HG03139 (cell line): Measurements from ENCODE around the gene AFG1L.
"Not testable (repeated sequence)": the region's sequence is repeated elsewhere in the genome, so short reads cannot be mapped to it uniquely, and the experiment has no call there.

Experiments
- ATAC-seq: cut with Tn5 transposase; IDR thresholded peaks from one replicate; pipeline ENCODE4 v1.9.1; 2021; ENCODE audit not compliant: unreplicated experiment

The AFG1L gene

DNA sequence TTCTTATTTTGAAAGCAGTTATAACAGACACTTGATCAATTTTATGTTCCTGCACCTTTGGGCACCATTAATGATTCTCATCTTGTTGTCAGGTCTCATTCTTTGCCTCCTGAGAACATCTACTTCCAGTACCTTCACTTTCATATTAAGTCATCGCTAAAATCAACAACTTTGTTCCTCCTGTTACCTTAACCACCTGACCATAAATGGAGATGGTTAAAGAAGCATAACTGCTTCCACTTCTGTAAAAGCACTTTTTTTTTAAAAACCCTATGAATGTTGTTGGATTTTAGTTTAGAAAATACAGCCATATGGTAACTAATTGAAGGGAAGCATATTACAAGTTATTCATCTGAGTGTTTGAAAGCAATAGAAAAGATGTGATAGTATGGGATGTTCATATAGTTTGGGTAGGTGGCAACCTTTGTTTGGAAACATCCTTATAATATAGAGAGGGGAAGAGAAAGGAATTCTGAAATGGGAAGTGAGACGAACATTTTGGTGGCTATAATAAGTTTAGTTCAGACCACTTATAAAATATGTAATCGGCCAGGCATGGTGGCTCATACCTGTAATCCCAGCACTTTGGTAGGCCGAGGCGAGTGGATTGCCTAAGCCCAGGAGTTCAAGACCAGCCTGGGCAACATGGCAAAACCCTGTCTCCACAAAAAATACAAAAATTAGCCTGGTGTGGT is 53.9 kb downstream of the AFG1L start:
- ATAC-seq, result peak; percentile 86

DNA sequence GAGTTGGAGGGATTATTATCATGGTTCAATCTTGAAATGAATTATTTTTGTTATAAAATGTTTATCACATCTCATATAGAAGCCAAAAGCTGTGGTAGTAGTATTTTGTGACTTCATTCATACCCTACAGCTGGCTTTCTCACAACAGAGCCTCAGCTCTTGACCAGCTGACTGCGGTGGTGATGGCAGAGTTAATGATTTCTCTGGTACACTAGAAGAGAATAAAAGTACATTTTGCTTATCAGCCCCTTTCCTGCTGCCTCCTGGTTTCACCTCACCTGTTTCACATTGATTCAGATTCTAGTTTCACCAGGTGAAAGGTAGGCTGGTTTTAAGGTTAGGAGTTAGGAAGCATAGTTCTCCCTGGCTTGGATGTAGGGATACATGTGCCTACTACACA is 55.7 kb downstream of the AFG1L start:
- ATAC-seq, result peak; percentile 55

DNA sequence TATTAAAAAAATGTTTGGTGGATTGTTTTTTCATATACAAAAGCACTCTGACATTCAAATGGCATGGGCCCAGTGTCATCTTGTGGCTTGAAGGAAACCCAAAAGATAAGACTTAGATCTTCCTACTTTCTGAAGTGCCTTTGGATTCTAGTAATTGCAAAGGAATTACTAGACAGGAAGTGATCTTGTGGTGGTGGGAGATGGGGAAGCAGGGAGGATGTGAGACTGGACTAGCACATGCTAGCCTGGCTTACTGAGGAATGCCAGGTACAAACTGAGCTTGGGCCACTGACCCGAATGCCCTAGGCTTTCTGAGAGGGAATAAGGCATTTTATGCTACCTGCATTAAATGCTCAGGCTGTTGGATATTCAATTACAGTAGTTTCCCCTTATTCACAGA is 59.0 kb downstream of the AFG1L start:
- ATAC-seq, result no peak

DNA sequence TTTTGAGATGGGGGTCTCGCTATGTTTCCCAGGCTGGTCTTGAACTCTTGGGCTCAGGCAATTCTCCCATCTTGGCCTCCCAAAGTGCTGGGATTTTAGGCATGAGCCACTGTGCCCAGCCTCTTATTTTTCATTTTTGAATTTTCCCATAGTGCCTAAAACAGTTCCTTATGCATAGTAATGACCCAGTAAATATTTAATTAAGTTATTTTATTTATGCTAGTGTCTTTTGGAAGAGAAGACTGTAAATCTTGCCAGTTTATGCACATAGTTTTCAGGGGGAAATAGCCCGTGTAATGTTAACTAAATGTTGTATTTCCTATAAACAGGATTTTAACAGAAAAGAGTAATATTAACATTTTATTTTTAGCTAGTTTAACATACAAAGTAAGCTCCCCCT is 60.3 kb downstream of the AFG1L start:
- no peak for ATAC-seq

DNA sequence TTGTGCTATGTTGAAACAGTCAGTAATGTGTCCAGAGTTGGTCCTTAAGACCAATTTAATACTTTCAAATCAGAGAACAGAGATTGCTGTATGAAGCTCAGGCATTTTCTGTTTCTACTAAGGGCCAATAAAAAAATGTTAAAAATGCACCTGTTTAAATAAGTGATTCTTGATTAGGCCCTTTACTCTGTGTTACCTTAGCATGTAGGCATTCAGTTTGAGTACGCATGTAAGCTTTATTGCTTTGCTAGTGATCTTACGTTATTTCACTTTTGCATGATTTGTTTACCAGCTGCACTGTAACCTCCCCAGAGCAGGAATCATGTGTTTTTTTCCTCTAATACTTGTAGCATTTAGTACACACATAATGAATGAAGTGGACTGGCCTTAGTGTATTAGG is 61.0 kb downstream of the AFG1L start:
- no peak for ATAC-seq

DNA sequence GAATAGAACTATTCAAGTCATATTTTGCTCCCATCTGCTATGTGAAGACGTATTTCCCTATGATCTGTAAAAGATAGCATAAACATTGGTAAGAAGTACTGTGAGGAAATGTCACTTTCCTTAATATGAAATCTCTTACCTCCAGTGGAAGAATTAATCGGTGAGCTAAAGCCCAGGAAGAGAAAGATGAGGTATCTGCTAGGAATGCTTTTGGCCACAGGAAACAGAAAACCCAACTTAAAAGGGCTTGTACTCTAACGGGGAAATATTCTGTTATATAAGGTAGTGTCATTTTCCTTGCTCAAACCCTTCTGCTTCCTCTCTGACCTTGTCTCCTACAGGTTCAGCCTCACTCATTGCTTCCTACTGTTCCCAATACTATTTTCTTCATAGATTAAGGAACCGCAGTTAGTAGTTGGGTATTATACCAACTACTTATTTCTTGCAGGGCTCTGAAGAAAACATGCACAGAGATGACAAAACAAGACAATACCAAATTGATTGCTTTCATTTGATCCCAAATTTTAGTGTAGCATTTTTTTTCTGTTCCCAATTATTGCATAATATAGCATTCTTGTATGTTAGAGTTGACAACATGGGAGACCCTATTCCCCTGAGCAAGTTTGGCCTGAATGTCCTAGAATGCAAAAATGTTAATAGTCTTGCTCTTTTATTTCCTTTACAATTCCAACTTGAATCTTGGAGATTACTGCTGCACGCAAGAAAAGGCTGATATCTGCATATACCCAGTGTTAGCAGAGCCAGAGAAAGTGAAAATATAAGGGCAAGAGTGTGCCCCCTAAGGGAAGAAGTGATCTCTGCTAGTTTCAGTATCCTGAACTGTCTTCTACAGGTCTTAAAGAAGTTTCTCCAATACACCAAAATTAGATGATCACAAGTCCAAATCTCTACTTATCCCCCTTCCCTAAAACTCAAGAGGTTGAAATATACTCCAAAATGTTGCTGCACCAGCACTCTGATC is 65.3 kb downstream of the AFG1L start:
- ATAC-seq, result no peak

DNA sequence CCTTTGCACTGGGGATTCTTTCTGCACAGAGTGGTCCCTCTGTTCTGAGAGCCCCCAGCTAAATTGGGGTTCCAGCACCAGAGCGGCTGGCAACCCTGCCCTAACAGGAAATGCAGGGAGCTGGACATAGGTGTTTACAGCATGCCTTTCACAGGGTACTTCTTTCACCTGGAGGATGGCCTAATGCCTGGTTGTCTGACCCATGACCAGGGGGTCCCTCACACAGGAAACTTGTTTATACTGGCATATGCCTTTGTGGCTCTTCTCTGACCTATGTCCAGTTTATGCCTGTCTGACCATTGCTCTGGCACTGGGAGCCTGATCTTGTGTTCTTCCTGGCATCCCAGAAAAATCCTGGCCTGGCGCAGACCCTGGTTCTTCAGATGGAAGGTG is 66.1 kb downstream of the AFG1L start:
- no peak for ATAC-seq

DNA sequence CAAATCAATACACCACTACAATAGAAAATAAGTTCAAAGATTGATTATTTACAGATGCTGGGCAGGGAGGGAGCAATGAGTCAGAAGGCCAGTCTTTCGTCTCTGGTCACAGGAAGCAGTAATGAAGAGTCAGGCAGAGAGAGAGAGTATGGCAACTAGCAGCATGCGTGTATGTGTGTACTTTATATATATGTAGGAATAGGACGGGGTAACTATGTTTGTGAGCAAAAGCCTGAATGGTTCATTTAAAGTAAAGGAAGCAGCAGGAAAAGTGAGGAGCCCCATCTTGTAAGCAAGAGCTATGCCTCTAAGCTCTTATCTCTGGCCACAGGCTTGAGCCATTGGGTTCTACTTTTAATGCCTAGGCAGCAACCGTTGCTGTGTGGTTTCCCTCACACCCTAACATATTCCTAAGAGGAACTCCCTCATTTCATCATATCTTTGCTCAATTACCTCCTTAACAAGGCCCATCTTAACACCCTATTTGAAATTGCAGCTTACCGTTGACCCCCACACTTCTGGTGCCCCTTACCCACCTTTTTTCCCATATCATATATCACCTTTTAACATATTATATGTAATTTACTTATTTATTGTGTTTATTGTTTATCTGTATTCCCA is 66.6 kb downstream of the AFG1L start:
- no peak for ATAC-seq

DNA sequence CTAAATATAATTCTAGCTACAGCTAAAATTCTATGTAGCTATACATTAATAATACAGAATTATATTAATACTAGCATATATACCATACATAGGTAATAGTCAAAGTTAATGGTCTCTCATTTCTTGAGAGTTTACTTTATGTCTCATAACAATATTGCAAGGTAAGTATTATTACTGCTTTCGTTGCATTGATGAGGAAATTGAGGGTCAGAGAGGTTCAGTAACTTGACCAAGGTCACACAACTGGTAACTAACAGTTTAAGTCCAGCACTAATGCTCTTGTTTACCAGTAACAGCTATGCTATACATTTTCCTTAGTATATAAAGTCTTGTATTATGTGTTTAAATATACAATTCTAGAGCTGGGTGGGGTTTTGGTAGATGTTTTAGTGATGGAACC is 67.6 kb downstream of the AFG1L start:
- no peak for ATAC-seq

DNA sequence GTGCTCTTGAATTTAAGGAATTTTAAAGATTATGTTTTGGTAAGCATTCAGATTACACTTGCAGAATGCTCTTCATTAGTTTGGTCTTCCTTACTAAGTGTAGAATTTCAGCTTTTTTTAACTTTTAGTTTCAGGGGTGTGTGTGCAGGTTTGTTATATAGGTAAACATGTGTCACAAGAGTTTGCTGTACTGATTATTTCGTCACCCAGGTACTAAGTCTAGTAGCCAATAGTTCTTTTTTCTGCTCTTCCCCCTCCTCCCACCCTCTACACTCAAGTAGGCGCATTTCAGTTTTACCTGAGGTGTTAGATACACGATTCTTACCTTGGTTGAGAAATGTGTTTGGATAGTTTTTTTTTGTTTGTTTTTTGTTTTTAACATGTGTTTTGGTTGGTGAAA is 68.3 kb downstream of the AFG1L start:
- no peak for ATAC-seq

DNA sequence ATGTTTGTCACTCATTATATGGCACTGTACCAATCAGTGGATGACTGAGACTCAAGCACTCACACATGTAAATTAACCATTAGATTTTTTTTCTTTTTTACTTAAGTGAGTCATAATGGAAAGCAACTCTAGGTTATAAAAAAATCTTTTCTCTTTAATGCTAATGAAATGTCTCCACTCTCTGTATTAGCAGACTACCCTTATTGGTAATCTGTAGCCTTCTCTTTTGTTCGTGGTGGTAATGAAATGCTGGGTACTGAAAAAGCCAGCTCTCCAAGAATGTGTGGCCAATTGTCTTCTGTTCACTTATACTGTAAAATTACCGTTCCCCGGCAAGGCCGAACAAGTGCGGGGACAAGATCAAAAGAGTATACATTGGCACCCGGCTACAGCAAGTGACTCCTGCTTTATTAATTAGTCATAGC is 69.0 kb downstream of the AFG1L start:
- no peak for ATAC-seq

DNA sequence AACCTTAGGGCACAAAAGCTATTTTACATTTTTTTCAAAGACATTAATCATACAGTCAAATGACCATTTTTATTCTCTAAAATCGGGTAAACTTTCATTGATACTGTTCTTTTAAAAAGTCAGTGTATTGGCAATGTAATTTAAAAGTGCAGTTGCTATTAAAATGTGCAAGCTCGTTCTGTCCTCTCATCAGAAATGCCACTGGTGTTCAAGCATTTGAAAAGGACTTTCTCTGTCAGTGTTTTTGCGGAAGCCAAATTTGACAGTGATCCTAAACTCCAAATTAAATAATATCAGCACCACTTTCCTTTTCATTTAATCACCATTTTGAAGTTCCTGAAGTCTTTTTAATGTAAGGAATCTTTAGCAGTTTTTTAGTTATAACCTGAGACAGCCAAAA is 69.6 kb downstream of the AFG1L start:
- ATAC-seq, result no peak

DNA sequence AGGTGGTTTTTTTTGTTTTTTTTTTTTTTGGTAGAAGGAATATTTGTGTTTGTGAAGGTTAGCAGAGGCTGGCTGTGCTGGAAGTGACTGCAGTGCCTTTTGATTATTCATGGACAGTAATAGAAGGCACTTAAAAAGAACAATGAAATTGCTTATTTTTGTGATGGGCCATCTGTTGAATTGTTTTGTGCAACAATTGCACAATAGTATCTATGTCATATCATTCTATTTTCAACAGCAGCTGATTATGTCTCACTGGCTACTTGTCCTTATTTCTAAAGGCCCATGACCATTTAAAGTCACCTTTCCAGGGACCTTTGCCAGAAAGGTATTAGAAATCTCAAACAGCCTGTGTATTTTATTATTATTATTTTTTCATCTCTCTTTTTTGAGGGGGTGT is 70.6 kb downstream of the AFG1L start:
- ATAC-seq, result no peak

DNA sequence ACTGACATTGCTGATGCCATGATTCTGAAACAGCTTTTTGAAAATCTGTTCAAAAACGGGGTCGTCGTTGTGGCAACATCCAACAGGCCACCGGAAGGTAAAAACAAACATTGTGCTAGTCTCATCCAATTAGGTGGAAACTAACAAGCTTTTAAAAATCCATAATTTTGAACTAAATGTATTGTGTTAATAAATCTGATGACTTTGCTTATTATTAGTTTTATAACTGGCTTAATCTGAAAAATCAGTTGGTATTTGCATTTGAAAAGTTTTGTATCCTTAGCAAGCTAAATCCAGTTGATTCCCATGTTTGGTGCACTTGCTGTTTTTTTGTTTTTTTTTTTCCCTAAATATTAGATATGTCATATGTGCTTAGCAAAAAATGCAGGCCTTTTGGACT is 71.4 kb downstream of the AFG1L start:
- no peak for ATAC-seq

DNA sequence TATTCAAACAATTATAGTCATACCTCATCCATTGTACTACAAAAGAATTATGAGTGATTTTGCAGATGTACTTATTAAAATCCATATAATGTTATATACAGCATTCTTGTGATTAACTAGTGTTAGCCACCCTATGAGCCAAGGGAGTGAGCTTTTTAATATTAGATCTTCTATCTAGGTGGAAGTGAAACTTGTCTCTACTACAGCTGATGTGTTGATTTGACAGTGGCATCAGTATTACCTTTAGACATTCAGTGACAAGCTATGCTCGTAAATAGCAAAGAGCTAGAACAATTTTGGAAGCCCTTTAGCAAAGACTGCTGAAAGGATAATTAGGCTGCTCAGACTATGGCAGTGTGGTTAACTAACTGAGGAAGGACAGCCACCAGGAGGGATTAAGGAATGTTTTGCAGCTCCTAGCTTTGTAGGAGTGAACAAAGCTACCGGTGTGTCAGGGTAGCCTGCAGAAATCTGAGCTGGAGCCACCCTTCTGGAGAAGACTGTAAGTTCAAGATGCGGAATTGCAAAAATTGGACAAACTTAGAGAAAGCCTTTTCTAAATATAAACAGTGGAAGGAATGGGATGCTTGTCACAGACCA is 73.7 kb downstream of the AFG1L start:
- ATAC-seq, result no peak

DNA sequence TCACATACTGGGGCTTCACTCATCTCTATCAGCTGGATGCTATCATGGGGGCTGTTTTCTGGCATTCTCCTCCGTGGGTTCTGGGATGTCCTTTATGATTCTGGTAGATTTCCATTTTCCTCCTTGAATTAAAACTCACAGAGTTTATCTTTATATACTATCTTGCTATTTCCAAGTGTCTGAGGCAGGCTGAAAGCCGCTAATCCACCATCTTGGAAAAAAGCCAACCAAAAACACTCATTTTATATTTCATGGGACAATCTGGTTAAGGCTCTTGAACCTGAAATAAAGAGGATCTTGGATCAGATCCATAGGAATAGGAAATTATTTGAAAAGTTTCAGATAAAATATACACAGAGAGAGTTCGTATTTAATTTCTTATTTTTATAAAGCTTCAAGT is 86.0 kb downstream of the AFG1L start:
- ATAC-seq, result no peak

DNA sequence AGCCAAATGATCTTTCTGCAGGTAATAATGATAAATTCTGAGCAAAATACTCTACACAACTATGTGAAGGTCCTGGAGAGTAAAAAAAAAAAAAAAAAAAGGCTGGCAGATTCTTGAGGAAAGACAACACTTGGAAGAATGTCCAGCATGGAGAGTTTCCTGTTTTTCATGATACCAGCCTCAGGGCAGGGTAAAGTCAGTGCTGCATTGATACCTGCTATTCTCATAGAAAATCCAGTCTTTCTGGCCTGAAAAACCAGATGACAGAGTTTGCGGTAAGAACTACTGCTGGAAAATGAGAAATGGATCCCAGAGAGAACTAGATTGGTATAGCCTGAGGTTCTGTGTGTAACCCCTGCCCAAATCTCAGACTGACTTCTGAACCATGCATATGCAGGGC is 89.1 kb downstream of the AFG1L start:
- ATAC-seq, result no peak

DNA sequence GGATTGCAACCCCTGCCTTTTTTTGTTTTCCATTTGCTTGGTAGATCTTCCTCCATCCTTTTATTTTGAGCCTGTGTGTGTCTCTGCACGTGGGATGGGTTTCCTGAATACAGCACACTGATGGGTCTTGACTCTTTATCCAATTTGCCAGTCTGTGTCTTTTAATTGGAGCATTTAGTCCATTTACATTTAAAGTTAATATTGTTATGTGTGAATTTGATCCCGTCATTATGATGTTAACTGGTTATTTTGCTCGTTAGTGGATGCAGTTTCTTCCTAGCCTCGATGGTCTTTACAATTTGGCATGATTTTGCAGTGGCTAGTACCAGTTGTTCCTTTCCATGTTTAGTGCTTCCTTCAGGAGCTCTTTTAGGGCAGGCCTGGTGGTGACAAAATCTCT is 94.3 kb downstream of the AFG1L start:
- ATAC-seq, result not testable (repeated sequence)

DNA sequence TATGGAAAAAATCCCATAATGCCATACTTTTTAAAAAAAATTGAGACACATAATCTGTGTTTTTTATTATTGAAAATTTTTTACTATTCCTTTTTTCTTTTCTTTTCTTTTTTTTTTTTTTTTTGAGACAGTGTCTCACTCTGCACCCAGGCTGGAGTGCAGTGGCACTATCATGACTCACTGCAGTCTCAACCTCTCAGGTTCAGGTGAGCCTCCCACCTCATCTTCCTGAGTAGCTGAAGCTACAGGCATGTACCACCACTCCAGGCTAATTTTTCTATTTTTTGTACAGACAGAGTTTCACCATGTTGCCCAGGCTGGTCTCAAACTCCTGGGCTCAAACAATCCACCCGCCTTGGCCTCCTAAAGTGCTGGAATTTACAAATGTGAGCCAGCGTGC is 100.4 kb downstream of the AFG1L start:
- no peak for ATAC-seq

DNA sequence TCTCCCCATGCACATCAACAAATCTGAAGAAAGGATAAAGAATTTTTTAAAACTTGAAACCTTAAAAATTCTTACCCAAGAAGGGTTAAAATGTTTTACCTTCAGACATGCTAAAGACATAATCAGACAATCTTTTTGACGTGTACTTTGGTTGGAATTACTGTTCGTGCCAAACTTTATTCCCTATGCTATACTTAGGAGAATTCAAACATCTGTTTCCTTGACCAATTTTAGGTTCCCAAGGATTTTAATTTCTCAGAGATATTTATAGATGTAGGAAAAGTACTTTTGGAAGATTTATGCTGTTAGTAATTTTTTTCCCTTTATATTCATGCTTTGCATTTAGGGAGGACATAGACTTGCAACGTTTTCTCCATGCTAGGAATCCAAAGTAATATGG is 108.4 kb downstream of the AFG1L start:
- no peak for ATAC-seq

DNA sequence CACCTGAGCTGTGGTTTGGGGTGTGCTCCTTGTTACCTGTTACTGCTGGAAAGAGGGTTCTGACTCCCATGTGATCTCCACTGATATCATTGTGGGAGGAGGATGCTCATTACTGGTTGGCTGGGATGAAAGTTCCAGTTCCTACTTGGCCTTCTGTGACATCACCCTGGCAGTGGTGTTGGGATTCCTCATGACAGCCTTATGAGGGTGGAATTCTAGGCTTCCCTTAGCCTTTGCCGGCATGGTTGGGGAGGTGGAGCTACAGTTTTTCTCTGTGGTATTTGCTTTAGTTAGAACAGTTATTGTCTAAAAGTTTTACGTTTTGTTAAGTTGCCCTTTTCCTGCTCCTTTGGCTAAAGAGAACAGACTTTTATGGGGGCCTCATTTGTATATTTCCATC is 112.1 kb downstream of the AFG1L start:
- ATAC-seq, result no peak
